ENCODE results near the gene C19orf25.

DNA sequence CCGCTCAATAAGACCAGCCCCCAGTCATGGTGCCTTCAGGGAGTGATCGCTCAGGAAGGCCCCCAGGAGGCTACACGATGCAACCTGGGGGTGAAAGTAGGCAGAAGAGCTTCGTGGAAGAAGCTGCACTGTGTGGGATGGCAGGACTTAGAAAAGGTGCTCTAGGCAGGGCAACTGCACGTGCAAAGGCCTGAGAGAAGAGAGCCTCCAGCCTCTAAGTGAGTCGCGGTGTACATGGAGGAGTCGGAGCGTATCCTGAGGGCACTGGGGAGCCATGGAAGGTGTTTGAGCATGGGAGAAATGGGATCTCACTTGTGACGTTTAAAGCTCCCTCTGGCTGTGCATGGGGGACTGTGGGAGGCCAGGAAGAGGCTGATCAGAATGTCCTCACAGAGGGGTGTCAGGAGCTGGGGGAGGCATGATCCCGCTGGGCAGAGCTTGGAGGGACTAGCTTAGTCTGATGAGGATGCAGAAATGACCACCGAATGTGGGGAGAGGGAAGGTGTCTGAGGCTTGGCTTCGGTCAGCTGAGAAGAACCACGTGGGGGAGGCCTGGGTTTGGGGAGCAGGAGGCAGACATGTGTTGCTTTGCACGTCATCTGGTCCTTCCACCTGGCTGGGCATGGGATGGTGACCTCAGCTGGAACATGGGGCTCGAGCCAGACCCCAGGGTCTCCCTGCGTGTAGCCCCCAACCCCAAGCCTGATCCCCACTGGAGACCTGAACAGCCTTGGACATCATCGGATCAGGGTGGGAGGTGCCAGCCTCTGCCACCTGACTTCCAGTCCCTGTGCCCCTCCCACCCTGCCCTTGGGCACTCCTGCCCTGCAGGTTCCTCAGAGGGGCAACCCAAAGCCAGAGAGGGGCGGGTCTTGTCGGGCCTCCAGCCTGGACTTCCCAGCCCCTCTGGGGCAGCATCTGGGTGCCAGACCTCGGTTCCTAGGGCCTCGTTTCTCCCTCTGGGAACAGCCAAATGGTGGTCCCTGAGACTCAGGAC, 28.0 kb downstream of the C19orf25 start:
- TF ChIP-seq, protein P1, sequence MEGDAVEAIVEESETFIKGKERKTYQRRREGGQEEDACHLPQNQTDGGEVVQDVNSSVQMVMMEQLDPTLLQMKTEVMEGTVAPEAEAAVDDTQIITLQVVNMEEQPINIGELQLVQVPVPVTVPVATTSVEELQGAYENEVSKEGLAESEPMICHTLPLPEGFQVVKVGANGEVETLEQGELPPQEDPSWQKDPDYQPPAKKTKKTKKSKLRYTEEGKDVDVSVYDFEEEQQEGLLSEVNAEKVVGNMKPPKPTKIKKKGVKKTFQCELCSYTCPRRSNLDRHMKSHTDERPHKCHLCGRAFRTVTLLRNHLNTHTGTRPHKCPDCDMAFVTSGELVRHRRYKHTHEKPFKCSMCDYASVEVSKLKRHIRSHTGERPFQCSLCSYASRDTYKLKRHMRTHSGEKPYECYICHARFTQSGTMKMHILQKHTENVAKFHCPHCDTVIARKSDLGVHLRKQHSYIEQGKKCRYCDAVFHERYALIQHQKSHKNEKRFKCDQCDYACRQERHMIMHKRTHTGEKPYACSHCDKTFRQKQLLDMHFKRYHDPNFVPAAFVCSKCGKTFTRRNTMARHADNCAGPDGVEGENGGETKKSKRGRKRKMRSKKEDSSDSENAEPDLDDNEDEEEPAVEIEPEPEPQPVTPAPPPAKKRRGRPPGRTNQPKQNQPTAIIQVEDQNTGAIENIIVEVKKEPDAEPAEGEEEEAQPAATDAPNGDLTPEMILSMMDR (IDR thresholded peaks at IDR 0.05; ENCODE audit: borderline replicate concordance, extremely low read depth, low read length, poor library complexity, severe bottlenecking), result no peak
- no peak for TF ChIP-seq EZH2 (IDR thresholded peaks at IDR 0.05; ENCODE audit: borderline replicate concordance, low read depth, low read length, severe bottlenecking)
